ENCODE data around the gene LRP1B.
"Not testable (repeated sequence)": the region's sequence is repeated elsewhere in the genome, so short reads cannot be mapped to it uniquely, and the experiment has no call there.

The LRP1B gene

DNA sequence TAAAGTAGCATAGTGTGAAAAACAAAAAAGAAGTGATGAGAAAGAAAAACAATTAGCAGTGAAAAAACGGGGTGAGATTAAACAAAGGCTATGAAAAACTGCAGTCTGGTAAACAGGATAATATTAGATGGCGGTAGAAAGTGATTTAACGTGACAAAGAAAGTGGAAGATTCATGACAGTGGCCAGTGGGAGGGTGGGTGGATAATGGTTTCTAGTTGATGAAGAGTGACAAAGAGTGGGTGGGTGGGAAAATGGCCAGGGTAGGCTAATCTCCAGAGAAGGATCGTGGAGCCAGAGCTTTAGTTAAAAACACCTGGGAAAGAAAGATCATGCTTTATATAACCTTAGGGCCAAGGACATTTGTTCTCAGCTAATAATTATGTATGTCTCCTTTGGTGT, 1667.8 kb downstream of the LRP1B start:
- no peak for DNase-seq

DNA sequence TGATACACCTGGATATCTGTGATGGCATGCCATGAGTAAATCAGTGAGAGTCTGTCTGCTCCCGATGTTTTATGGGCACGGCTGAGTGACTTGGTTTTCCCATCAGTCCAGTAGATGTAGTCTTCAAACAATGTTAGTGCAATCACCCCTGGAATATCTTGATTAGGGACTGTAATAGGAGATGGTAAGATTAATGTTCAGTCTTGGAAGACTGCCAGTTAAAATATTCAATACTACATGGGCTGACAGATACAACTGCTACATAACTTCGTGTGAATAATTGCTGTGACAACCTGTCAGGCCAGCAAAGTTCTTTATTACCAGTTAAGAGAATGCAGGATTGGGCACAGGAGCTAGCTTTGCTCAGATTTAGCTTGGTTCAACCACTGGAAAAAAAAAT, 1673.3 kb downstream of the LRP1B start:
- no peak for DNase-seq

DNA sequence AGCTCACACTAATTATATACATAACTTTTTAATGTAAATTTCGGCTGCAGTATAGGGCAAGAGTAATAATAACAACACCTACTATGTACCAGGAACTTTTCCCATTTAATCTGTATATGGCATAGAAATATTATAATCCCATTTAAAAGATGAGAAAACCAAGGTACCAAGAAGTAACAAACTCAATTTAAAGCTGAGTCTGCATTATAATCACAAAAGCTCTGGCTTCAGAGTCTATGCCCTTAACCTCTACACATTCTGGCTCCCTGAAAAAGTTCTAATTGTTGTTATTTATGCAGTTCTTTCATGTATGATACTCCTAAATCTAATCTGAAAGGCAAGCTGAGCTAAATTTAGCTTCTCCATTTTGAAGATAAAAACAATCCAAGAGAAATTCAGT, 1675.5 kb downstream of the LRP1B start:
- DNase-seq, result no peak

DNA sequence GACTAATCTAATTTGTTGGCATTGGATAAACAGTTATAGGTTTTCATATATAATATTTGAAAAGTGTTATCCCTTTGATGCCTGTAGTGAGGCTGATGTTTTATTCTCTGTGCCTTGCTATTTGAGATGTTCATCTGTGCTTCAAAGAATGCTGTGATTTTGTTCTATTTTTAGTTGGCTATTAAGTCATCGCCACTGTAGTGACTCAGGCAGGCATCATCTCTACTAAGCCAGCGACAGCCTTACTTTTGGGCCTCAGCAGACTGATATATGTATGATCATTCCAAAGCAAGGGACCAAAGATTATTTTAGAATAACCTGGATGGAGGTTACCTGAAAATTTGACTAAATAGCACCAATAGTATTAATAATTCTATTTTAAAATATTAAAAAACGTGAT, 1676.1 kb downstream of the LRP1B start:
- no peak for DNase-seq

DNA sequence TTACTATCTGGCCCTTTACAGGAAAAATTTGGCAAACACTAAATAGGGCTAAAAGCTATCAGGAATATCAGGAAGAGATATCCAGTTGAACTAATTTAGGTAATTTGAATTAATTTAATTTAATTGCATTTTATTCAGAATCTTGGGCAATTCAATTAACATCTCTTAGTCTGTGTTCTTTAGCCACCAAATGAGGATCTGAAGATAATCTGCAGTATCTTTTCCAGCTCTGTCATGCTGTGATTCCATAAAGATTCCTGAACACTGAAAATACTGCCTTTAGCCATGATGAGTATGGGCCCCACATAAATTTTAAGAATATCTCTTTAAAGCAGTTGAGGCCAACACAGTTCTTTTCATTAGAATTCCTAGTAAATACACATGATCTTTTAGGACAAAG, 1679.5 kb downstream of the LRP1B start:
- no peak for DNase-seq

DNA sequence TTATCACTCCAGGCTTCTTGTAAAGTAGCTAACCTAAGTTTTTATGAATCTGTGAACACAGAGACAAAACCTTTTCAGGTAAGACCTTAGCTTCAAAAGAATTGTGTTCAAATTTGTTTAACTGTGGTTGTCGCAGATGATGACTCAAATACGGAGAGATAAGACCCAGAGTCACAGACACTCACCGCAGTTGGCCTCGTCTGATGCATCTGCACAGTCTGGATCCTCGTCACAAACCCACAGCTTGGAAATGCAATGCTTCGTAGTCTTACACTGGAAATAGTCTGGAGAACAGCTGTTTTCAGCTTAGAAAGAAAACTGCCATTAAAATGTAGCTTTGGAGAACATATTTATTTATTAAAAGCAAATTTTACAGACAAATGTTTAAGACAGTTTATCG, 1688.5 kb downstream of the LRP1B start:
- no peak for DNase-seq

DNA sequence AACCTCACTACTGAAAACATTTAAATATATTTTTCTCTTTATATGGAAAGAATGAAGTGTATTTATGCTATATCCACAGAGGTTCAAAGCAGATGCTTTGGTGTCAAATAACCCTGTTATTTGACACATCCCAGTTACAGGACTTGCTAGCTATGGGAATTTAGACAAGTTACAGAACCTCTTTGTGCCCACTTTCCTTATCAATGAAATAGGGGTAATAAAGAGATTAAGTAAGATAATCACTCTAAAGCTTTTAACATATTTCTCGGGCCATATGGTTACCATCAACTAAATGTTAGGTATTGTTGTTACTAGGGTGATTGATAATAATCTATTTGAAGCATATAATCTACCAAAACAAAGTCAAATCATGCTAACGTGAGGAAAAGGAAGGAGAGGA, 1690.0 kb downstream of the LRP1B start:
- peak; percentile 33 for DNase-seq

DNA sequence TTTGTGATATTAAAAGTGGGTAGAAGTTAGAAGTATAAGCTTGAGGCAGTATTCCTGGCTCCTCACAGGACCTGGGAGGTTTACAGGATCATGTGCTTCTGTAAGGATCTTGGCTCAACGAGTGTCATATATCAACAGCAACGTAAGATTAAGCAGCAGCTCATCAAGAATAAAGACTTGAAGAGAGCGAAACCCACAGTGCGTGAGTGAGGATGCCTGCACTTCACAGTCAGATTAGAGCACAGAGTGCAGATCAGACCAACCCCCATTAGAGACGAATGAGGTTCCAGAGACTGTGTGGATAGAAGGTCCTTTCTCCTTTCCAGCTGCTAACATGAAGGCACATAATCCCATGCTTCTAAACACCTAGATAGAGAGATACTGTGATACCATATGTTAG, 1693.9 kb downstream of the LRP1B start:
- no peak for DNase-seq

DNA sequence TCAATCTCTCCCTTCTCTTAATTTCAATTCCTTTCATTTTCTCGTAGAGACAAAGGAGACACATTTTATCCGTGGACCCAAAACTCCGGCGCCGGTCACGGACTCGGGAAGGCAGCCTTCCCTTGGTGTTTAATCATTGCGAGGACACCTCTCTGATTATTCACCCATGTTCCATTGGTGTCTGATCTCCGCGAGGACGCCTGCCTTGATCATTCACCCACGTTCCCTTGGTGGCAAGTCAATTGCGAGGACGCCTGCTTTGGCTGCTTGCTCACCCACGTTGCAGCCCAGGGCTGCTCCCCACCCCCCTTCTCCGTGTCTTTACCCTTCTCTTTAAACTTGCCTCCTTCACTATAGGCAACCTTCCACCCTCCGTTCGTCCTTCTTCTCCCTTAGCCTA, 1703.8 kb downstream of the LRP1B start:
- DNase-seq, result not testable (repeated sequence)

DNA sequence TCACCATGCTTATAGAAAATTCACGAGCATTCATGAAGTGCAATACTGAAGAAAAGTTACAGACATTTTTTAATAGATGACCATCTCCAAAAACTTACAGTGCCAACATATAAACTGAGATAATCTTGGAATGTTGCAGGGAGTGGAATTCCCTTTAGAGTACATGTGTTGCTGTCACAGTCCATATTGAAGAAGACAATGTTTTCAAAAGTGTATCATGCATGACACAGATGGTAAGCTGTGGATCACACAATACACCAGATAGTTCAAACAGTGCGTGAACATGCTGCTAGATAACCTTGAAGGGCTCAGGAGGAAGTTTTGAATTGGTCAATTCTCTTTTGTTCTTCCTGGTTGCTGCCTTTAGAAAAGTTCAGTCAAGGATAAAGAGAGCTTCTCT, 1706.3 kb downstream of the LRP1B start:
- DNase-seq, result no peak

DNA sequence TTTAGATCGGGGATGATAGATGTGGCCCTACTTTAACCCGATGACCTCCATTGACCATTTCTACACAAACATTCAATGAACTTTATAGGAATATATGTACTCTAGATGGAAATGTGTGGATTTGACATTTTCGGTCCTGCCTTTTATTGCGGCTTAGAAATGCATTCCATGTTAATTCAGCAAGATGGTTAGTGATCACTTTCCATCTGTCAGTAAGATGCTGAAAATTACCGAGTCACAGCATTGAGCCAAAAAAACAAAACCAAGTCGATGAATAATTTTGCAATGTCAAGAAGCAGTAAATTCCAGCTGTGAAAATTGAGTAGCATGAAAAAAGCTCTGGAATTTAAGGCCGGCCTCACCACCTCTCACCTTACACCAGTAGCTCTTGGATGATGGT, 1708.1 kb downstream of the LRP1B start:
- DNase-seq, result no peak

DNA sequence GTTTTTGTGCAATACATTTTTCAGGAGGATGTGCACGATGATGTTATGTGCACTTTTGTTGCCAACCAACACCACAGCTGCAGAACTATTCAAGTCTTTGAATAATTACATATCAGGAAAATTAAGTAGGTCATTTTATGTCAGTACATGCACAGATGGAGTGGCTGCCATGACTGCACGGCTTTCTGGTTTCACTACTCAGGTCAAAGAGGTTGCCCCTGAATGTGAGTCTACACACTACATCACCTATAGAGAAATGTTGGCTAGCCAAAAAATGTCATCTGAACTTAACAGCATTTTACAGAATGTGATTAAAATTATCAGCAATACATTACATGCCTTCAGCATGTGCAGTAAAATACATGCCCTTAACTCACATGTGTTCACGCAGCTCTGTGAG, 1713.3 kb downstream of the LRP1B start:
- no peak for DNase-seq

DNA sequence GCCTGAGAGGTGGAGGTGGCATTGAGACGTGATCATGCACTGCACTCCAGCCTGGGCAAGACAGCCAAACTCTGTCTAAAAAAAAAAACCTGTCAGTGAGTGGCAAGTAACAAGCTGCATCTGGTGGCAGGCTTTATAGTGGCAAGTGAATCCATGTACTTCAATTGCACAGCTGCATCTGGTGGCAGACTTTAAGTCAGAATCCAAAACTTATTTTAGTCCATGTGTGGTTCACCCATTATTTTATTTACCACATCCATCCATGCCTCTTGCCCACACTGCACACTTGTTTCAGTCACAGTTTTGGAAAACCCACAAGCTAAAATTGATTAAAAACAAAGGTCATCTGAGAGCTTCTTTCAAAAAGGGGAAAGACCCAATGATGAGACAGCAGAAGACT, 1714.2 kb downstream of the LRP1B start:
- no peak for DNase-seq

DNA sequence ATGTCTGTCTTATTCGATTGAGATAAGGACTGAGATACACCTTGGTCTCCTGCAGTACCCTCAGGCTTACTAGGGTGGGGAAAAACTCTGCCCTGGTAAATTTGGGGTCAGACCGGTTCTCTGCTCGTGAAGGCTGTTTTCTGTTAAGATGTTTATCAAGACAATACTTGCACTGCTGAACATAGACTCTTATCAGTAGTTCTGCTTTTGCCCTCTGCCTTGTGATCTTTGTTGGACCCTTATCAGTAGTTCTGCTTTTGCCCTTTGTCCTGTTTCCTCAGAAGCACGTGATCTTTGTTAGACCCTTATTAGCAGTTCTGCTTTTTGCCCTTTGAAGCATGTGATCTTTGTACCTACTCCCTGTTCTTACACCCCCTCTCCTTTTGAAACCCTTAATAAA, 1715.8 kb downstream of the LRP1B start:
- DNase-seq, result not testable (repeated sequence)

DNA sequence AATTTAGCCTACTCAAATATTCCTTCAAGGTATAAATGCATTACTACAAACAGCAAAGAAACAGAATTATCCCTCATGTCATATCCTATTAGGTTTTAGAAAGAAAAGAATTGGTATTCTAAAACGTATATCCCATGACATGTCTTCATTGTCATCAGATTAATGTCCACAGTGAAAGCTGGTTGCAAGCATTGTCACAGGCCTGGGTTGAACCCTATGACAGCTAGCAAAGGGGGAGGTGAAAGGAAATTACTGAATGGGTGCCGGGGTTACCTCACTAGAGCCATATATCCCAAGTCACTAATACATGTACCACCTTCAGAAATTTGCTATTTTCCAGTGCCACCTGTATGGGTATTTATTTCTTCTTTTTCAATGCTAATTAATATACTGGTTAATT, 1720.1 kb downstream of the LRP1B start:
- DNase-seq, result no peak

DNA sequence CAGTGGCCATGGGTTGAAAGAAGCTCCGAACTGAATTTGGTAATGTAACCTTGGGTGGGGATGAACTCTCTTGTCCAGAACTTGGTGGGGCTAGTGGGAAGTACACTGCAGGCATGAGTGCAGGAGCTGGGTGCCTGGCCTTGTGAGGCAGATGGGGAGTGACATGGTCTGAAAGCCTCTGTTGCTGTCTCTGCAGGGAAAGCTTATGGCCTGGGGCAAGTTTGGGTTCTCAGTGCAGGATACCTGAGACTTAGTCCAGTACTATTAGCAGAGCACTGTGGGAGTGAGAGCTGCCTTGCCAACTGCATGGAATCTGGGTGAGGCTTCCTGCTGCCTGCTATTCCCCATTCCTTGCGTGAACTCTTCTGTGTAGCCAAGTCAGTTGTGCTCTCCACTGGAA, 1729.8 kb downstream of the LRP1B start:
- no peak for DNase-seq

DNA sequence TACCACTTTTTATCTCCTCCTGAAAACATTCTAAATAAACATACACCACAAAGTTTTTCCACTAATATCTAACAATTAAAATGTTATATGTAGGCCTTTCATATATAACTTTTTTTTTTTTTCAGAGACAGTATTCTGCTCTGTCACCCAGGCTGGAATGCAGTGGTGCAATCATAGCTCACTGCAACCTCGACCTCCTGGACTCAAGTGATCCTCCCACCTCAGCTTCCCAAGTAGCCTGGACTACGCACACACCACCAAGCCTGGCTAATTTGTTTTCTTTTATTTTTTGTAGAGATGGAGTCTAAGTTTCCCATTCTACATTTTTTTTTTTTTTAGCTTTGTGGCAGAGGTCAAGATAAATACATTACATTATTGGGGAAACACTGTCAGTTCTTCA, 1738.0 kb downstream of the LRP1B start:
- no peak for DNase-seq

DNA sequence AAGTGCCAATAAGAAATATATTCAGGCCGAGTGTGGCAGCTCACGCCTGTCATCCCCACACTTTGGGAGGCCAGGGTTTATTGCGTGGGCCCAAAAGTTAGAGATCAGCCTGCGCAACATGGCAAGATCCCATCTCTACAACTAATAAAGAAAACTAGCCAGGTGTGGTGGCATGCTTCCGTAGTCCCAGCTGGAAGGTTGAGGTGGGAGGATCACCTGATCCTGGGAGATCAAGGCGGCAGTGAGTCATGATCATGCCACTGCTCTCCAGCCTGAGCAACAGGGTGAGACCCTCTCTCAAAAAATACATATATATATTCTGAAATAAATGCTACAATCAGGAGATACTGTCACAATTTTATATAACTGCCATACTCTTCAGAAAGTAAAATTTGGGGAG, 1745.9 kb downstream of the LRP1B start:
- no peak for DNase-seq

DNA sequence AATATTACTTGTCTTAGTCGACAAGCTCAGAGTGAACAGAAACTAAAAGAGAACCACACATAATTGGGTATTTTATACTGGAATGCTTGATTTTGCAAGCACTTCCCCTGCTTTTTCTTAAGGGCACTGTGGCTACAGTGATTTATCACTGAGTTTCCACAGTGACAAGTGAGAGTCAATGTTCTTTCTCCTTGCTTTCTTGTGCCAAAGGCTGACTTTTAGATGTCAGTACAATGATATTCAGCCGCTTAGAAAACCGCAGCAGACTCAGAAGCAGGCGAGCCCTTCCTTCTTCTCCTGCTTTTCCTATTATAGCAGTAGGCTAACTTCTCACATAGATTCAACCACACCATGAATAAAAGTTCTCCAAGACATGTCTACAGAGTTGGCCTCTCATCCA, 1747.0 kb downstream of the LRP1B start:
- DNase-seq, result no peak

DNA sequence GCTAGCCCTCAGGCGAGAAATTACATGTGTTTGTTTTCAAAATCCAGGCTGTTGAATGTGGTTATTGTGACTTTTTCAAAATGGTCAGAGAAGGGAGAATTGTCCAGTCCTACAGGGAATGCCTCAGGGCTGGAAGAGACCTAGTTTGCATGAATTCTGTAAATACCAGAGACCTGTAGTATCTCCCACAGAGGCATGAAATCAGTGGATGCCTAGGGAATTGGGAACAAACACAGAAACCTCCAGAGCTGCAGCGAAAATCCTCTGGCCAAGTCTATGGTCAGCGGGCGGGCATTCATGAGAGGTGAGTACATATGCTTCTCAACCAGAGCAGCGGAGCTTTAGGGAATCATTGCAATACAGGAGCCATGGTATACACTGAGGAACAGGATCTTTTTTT, 1754.1 kb downstream of the LRP1B start:
- peak; percentile 51 for DNase-seq

DNA sequence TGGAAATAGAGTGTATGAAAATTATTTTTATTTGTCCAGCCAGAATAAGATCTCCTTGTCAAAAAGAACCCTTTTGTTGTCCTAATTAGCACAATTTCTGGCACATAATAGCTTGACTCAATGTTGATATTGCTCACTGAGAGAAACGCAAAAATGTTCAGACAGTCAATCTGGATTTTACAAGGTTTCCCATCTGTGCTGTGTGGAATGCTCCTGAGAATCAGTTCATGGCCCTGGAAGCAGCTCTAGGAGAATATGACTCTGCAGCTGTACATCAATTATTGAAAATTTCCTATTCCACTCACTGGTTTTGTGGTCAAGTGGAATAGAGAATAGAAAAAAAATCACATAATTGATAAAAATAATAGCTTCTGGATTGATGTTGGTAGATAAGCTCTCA, 1767.7 kb downstream of the LRP1B start:
- no peak for DNase-seq

DNA sequence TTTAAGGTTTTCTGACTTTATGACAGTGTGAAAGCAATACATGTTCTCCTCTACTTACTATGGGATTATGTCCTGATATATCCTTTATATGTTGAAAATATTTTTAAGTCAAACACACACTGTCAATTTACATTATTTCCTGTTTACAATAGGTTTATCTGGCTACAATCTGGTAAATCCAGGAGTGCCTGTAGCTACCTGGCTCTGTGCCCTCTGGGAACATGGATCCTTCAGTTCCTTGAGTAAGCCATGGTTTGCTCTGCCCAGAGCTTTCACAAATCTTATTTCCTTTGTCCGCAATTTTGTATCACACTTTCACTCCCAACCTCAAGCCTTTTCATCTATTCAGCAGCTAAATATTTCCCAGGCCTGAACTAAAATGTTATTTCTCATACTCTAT, 1768.5 kb downstream of the LRP1B start:
- no peak for DNase-seq

DNA sequence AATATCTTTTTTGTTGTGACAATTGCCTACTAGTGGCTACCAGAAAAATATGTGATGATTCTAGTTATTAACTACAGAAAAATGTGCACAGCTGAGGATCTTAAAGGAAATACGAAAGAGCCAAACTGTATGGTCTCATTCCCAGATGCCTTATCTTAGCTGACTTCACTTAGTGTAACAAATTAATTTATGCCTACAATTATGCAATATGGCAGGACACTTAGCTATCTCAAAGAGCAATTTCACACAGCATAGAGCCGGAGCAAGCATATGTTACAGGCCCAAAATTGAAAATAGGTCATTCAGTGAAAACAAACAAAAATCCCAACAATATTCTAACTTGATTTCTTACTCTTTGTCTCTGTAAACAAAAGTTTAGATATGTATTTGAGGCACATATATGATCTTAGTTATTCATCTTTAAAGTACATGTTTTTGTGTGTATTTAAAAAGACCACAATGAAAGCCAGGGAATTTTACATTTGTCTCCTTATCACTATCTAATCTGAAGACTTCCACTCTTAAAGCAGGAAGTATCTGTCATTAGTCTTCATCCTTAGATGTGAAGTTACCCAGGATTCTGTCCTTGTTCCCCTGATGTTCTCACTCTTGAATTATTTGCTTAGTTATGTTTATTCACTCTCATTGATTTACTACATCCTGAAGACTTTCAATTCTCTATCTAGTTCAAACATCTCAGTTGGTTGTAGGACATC, 1771.6 kb downstream of the LRP1B start:
- no peak for DNase-seq

DNA sequence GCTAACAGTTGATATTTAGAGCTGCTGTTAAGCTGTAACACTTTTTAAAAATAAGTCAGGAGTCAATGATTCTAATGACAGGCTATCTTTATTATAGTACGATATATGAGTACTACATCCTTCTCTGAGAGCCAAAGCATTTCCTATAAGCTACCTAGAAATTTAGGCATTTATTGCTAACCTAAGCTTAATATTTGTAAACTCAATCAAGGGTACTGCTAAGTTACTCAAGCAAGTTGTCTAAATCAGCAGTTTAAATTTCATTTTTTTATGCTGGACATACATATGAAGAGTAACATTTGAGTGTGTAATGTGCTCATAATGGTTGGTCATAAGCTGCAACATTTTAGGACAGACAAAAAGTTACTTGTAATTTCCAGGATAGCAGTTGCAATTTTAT, 1774.1 kb downstream of the LRP1B start:
- DNase-seq, result no peak

DNA sequence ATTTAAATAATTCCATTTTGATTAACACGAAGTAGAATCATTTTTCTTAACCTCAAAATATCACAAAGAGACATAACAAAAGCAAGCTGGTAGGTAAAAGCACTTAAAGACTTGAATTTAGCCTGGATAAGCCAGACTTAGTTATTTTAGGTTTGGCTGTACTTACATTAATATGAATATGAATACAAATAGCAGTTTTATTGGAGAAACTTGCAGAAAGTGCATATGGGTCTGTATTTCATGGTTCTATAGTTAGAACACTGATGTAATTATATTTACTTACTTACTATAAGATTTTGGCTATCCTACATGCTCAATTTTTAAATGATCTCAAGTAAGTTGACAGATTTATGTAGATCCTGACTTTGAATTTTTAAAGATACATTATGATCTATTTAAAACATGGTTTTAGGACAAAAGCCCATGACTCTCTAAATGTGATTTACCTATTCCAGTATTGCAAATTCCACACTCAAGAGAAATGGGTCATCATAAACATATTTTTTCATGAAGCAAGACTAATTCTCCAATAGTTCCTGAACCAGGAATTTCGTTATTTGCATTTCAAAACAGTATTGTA, 1775.2 kb downstream of the LRP1B start:
- no peak for DNase-seq

All from NCI-H1048 (cell line).